ENCODE results near the gene UBD.

UBD gene

DNA sequence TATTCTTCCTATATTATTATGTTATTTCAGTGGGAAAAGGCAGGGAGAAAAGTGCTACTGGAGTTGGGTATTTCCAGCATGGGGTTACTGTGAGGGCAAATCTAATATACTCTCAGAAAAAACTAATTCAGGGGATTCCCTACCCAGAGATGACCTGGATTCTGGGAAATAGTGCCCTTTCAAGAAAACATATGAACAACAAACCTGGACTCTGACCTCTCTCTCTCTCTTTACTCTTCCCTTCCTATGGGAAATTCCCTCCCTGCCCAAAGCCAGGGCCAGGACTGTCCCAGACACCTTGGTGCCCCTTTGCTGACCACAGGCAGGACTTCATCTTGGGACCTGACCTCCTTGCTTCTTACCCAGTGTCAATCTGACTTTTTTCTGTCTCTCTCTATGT is 1.6 kb upstream of the UBD start:
- Histone ChIP-seq H3K4me3 (ENCODE audit: low read length, poor library complexity, severe bottlenecking) (no peak overlapping the region), H3K27me3 (ENCODE audit: insufficient read depth, low read length, poor library complexity, severe bottlenecking) (no peaks in the 10 kb centered on the region), H3K79me2 (ENCODE audit: insufficient read depth, low read length) (no peaks in the 10 kb centered on the region), H4K20me1 (ENCODE audit: insufficient read depth, low read length, poor library complexity, severe bottlenecking) (no peaks in the 10 kb centered on the region), H3K9ac (ENCODE audit: low read depth, low read length, poor library complexity, severe bottlenecking) (no peak overlapping the region), H3K4me2 (ENCODE audit: low read depth, low read length, poor library complexity, severe bottlenecking) (no peak overlapping the region), H3K4me1 (ENCODE audit: insufficient read depth, low read length, poor library complexity, severe bottlenecking) (no peaks in the 10 kb centered on the region), H3K36me3 (ENCODE audit: insufficient read depth, low read length) (no peaks in the 10 kb centered on the region), H3K9me3 (ENCODE audit: insufficient read depth, low read depth, low read length) (no peaks in the 10 kb centered on the region), H3F3A (ENCODE audit: low read depth) (no peaks in the 10 kb centered on the region), H3K9me2 (replicated peaks; ENCODE audit: low read depth, low read length) (no peaks in the 10 kb centered on the region), H2AFZ (ENCODE audit: low read length) (no peak overlapping the region)
- no peak for TF ChIP-seq EZH2phosphoT487 (IDR thresholded peaks at IDR 0.05; ENCODE audit: borderline replicate concordance)
- TF ChIP-seq, protein P1, sequence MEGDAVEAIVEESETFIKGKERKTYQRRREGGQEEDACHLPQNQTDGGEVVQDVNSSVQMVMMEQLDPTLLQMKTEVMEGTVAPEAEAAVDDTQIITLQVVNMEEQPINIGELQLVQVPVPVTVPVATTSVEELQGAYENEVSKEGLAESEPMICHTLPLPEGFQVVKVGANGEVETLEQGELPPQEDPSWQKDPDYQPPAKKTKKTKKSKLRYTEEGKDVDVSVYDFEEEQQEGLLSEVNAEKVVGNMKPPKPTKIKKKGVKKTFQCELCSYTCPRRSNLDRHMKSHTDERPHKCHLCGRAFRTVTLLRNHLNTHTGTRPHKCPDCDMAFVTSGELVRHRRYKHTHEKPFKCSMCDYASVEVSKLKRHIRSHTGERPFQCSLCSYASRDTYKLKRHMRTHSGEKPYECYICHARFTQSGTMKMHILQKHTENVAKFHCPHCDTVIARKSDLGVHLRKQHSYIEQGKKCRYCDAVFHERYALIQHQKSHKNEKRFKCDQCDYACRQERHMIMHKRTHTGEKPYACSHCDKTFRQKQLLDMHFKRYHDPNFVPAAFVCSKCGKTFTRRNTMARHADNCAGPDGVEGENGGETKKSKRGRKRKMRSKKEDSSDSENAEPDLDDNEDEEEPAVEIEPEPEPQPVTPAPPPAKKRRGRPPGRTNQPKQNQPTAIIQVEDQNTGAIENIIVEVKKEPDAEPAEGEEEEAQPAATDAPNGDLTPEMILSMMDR (conservative IDR thresholded peaks at IDR 0.05; ENCODE audit: low read length) = no peak

DNA sequence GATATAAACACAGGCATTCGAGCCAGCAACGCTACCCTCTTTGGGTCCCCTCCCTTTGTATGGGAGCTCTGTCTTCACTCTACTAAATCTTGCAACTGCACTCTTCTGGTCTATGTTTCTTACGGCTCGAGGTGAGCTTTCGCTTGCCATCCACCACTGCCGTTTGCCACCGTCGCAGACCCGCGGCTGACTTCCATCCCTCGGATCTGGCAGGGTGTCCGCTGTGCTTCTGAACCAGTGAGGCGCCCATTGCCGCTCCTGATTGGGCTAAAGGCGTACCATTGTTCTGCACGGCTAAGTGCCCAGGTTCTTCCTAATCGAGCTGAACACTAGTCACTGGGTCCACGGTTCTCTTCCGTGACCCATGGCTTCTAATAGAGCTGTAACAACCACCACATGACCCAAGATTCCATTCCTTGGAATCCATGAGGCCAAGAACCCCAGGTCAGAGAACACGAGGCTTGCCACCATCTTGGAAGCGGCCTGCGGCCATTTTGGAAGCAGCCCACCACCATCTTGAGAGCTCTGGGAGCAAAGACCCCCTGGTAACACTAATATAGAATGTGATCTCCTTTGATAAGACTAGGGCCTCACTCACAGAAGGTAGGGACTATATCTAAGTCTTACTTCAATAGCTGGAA is 973 bp downstream of the UBD start:
- no peaks in the 10 kb centered on the region for H3F3A ChIP-seq (ENCODE audit: low read depth)
- H3K9ac ChIP-seq (ENCODE audit: low read depth, low read length, poor library complexity, severe bottlenecking) = no peak overlapping the region
- H4K20me1 ChIP-seq (ENCODE audit: insufficient read depth, low read length, poor library complexity, severe bottlenecking) = no peaks in the 10 kb centered on the region
- no peaks in the 10 kb centered on the region for H3K9me3 ChIP-seq (ENCODE audit: insufficient read depth, low read depth, low read length)
- H3K4me3 ChIP-seq (ENCODE audit: low read length, poor library complexity, severe bottlenecking) = no peak overlapping the region
- no peaks in the 10 kb centered on the region for H3K27me3 ChIP-seq (ENCODE audit: insufficient read depth, low read length, poor library complexity, severe bottlenecking)
- no peak for TF ChIP-seq EZH2phosphoT487 (IDR thresholded peaks at IDR 0.05; ENCODE audit: borderline replicate concordance)
- TF ChIP-seq, protein P1 (conservative IDR thresholded peaks at IDR 0.05; ENCODE audit: low read length) = no peak
- no peaks in the 10 kb centered on the region for H3K79me2 ChIP-seq (ENCODE audit: insufficient read depth, low read length)
- H3K36me3 ChIP-seq (ENCODE audit: insufficient read depth, low read length) = no peaks in the 10 kb centered on the region
- no peaks in the 10 kb centered on the region for H3K4me1 ChIP-seq (ENCODE audit: insufficient read depth, low read length, poor library complexity, severe bottlenecking)
- H3K9me2 ChIP-seq (replicated peaks; ENCODE audit: low read depth, low read length) = no peaks in the 10 kb centered on the region
- no peak overlapping the region for H3K4me2 ChIP-seq (ENCODE audit: low read depth, low read length, poor library complexity, severe bottlenecking)
- H2AFZ ChIP-seq (ENCODE audit: low read length) = no peak overlapping the region

DNA sequence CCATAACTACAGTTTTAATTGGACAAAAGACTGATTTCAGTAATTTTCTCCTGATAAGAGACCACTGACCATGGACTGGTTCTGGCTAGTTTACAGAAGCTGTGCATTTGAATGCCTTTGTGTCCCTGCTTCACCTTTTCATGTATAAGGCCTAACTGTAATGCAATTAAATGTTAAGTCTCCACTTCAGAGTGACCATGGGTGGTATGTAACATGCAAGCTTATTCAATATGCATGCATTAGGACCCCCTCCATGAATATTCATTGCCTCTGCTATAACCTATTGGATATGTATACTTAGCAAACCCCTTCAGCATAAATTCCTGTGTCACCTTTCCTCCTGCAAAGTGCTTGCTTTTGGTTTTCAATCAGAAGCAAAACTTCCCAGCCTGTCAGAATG is 2.2 kb downstream of the UBD start:
- no peak overlapping the region for H3K9ac ChIP-seq (ENCODE audit: low read depth, low read length, poor library complexity, severe bottlenecking)
- H3K4me3 ChIP-seq (ENCODE audit: low read length, poor library complexity, severe bottlenecking) = no peak overlapping the region
- H3K9me2 ChIP-seq (replicated peaks; ENCODE audit: low read depth, low read length) = no peaks in the 10 kb centered on the region
- H3K9me3 ChIP-seq (ENCODE audit: insufficient read depth, low read depth, low read length) = no peaks in the 10 kb centered on the region
- H3K4me2 ChIP-seq (ENCODE audit: low read depth, low read length, poor library complexity, severe bottlenecking) = no peak overlapping the region
- H4K20me1 ChIP-seq (ENCODE audit: insufficient read depth, low read length, poor library complexity, severe bottlenecking) = no peaks in the 10 kb centered on the region
- H3K79me2 ChIP-seq (ENCODE audit: insufficient read depth, low read length) = no peaks in the 10 kb centered on the region
- TF ChIP-seq EZH2phosphoT487 (IDR thresholded peaks at IDR 0.05; ENCODE audit: borderline replicate concordance) = no peak
- TF ChIP-seq, protein P1 (conservative IDR thresholded peaks at IDR 0.05; ENCODE audit: low read length) = no peak
- no peaks in the 10 kb centered on the region for H3K27me3 ChIP-seq (ENCODE audit: insufficient read depth, low read length, poor library complexity, severe bottlenecking)
- no peaks in the 10 kb centered on the region for H3K4me1 ChIP-seq (ENCODE audit: insufficient read depth, low read length, poor library complexity, severe bottlenecking)
- no peak overlapping the region for H2AFZ ChIP-seq (ENCODE audit: low read length)
- H3K36me3 ChIP-seq (ENCODE audit: insufficient read depth, low read length) = no peaks in the 10 kb centered on the region
- no peaks in the 10 kb centered on the region for H3F3A ChIP-seq (ENCODE audit: low read depth)

Measured in Loucy (cell line).